GM12874 (cell line): ENCODE results near the gene ITPR1.

Experiments used
- CTCF ChIP-seq: IDR thresholded peaks from 2 replicates; pipeline ENCODE4 v1.5.1; 2011; ENCODE audit warnings: low read depth, mild to moderate bottlenecking, control low read depth, low read length, moderate library complexity; ENCODE audit not compliant: insufficient read depth

Gene ITPR1

GRCh38 chr3:4820296-4821121 is 327.4 kb downstream of the ITPR1 start:
- no peak for TF ChIP-seq CTCF

GRCh38 chr3:4821338-4821737 is 328.2 kb downstream of the ITPR1 start:
- no peak for TF ChIP-seq CTCF

- no peak for TF ChIP-seq CTCF
Measured at GRCh38 chr3:4821975-4822374, 328.8 kb downstream of the ITPR1 start.

- no peak for TF ChIP-seq CTCF
Measured at GRCh38 chr3:4822568-4822967, 329.4 kb downstream of the ITPR1 start.

- TF ChIP-seq CTCF = no peak
Measured at GRCh38 chr3:4823385-4823784, 330.2 kb downstream of the ITPR1 start.

GRCh38 chr3:4823986-4824925 is 331.1 kb downstream of the ITPR1 start:
- TF ChIP-seq CTCF = no peak

GRCh38 chr3:4824926-4825325 is 331.8 kb downstream of the ITPR1 start:
- no peak for TF ChIP-seq CTCF
